ENCODE measurements around the gene BMP6. TPM values are rescaled to one million over a fixed set of nuclear protein-coding genes. Genes with fewer than 3 reads are reported as not detected.
"Not testable (repeated sequence)": the region's sequence is repeated elsewhere in the genome, so short reads cannot be mapped to it uniquely, and the experiment has no call there.

The BMP6 gene
- total RNA-seq, 1 experiment from 2014 or later, result 0.22 TPM

DNA sequence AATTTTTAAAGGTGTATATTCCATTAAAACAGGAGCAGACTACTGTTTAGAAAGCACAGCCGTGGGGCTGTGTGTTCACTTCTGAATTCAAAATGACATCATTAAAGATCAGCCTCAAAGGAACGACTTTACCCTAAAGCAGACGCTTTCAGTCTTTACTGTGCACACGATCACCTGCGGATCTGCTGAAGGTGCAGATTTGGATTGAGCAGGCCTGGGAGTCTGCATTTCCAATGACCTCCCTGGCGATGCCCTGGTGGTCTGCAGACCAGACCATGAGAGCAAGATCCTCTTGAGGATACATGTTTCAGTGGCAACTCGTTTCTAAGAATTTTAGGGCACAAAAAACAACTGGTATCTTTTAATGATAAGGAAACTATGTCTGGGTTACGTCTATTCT lies 157.5 kb downstream of the BMP6 start:
- DNase-seq (ENCODE audit: low spot score), result no peak

DNA sequence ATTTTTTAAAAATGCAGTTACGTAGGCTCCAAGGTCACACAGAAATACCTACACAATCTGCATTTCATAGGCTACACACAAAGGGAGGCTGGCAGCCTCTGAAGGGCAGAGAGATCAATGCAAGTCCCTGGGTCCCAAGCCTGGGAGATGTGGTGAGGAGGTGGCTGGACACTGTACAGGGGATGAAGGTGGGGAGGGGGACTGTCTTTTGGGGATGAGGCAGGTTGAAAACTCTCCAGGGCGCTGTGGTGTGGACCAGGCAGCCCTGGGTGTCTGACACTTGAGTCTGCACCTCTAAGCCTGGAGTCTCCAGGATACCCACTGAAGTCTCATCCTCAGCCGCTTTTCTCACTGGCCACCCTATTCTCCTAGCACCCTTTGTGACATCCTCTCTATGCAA lies 160.2 kb downstream of the BMP6 start:
- no peak for DNase-seq (ENCODE audit: low spot score)

DNA sequence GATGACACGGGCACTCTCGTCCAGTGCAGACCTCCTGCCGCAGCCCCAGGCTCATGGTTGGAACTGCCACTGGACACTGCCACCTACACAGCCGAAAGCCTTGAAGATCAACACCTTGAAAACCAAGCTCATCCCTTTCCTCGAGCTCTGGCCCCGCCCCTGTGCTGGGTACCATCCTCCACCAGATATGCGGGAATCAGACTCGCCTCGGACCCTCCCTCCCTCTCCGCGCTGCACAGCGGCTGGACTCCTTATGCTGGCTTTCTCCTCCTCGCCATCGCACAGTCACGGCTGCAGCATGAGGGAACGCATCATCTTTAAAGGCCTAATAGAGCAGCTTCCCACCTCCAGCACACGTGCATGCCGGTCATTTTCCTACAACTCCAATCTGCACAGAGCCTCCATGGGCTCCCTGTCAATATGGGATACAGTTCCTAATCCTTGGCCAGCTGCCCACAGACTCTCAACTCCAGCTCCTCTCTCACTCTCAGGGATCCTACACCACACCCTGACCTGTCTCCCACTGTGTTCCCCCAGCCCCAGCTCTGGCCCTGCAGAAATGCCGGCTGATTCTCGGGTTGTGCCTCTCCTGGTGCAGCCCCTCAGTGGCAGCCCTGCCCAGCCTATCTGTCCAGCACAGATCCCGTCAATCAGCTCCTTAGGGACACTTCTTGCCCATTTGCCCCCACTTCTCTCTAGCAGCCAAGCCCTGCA lies 161.5 kb downstream of the BMP6 start:
- no peak for DNase-seq (ENCODE audit: low spot score)

DNA sequence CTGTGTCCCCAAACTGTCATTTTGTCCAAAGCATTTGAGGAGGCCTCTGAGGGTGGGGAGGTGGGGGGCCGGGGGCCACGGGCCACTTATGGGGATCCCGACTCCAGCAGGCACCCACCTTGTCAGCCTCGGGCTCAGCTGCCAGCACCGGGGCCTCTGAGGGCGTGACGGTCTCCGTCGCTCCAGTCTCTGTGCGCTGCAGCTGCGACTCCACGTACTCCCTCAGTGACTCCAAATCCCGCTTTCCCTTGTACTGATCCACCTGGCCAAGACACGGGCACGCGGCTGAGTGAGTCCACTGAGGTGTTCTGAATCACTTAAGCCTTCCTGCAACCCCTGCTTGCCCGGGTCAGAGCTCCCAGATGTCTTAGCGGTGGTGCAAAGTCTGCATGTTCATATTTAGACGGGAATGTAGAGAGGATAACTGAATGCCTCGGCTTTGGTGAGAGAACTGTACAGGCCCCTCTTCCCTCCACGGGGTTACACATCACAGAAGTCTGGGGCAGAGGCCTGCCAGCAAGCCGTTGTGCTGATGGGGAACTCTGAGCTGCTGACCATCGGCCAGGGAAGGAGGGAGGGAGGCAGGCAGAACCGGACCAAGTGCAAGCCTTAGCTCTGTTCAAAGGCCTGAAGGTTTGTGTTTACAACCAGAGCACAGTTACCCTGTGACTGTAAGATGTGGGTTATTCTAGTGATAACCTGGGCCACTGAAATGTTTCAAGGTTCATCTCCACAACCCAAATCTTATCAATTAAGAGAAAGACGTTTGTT lies 162.9 kb downstream of the BMP6 start:
- DNase-seq (ENCODE audit: low spot score), result no peak

DNA sequence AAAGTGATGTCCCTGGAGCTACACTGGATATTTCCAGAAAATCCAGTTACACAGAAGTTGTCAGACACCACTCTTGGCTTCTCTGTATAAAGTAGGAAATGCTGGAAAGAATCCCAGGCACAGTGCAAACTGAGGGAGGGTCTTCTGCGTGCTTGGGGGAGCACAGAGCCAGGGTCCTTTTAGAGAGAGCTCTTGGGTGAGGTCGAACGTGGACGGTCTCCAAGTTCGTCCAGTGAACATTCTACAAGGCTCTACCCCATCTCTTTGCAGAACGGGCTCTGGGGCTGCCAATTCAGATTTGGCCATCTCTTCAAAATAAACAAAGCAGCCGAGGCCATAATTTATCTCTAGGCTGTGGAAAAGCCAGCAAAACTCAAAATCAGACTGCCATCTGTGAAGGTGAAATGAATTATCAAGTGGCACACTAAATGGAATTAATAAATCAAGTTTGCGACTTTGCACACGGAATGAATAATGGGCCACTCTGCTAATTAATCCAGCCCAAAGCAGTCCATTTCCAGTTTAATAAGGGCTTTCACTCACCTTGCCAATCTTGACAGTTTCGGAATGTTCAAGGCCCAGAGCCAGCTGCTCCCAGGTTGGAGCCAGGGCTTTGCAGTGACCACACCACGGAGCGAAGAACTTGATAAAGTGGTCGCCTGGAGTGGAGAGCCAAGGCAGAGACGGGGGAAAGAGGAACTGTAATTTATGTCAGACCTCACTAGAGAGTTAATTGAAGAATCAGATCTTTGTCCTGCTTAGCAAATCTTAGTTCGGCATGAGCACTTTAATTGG lies 165.4 kb downstream of the BMP6 start:
- no peak for DNase-seq (ENCODE audit: low spot score)

DNA sequence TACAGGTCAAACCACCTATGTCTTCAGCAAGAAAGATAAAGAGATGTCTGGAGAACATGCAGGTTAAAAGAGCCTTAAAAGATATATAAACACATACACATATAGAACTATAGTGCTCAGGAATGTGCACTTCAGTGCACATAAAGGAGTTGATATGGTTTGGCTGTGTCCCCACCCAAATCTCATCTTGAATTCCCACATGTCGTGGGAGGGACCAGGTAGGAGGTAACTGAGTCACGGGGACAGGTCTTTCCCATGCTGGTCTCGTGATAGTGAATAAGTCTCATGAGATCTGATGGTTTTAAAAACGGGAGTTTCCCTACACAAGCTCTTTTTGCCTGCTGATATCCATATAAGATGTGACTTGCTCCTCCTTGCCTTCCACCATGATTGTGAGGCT lies 166.5 kb downstream of the BMP6 start:
- not testable (repeated sequence) for DNase-seq (ENCODE audit: low spot score)

DNA sequence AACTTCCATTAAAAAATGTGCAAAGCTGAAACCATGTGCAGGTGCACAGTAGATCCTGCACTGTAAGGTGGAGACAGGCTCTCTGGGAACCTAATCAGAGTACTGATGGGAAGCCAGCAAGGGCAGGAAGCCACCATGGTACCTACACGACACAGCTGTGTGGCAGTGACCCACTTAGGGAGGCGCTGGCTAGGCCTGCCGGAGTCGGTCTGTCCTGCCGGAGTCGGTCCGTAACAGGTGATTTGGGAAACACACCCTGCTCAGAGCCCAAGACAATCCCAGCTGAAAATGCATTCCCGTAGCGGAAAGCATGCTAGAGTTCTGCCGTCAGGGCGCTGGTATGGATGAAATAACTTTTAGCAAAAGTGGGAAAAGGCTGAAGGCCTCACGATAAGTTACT lies 167.4 kb downstream of the BMP6 start:
- no peak for DNase-seq (ENCODE audit: low spot score)

DNA sequence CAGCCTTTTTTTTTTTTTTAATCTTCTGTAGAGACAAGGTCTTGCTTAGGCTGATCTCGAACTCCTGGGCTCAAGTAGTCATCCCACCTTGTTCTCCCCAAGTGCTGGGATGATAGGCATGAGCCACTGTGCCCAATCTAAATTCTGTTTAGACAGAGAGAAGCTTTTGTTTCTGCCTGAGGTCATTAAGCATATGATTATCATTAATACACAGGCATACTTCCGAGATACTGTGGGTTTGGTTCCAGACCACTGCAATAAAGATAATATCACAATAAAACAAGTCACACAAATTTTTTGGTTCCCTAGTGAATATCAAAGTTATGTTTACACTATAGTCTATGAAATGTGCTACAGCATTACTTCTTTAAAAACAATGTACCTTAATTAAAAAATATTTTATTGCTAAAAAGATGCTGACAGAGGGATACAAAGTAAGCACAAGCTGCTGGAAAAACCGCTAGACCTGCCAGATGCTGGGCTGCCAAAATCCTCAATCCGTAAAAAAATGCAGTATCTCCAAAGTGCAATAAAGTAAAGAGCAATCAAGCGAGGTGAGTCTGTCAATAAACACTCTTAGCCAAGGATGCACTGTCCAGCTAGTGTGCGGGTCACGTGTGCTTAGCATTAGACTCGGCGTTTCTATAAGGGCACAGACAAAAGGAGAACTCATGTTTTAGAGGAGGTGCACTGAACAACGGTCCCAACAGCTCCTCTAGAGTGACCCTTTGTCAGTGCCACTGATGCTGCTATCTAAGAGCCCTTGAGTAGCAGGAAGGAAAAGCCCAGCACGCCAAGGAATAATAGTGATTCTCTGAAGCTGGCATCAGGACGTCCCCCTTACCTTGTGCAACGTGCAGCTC lies 168.6 kb downstream of the BMP6 start:
- no peak for DNase-seq (ENCODE audit: low spot score)

DNA sequence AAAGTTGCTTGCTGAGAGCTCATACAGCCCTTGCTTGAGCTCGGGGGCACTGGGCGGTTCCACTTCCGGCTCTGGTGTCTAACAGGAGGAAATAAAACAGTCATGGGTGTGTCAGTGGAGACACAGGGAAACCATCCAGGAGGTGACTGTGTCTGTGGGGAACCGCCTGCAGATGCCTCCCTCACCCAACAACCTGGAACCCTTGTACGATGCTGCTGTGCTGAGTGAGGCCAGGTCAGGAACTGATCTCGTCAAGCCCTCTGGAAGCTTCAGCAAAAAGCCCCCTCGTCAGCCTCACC lies 169.2 kb downstream of the BMP6 start:
- no peak for DNase-seq (ENCODE audit: low spot score)

DNA sequence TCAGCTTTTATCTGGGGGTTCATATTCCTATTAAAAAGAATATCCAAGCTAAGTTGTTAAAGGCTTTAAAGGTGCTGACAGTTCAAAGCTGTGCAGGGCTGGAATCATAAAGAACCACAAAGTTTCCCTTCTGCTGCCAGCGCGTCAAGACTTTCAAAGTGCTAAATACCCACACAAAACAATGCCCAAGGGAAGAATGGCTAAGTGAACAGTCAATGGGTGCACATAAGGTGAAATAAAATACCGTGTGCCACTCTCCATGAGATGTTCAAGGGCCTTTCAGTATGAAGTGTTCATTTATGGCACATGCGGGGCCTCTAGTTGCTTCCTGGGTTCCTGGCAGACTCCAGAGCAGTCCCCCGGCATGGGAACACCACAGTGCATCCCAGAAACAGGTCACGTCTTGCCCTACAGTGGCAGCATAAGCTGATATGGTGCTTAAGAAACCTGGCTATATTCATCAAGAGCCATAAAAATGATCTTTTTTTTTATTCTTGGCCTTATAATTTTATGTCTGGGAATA lies 170.6 kb downstream of the BMP6 start:
- DNase-seq (ENCODE audit: low spot score), result no peak

DNA sequence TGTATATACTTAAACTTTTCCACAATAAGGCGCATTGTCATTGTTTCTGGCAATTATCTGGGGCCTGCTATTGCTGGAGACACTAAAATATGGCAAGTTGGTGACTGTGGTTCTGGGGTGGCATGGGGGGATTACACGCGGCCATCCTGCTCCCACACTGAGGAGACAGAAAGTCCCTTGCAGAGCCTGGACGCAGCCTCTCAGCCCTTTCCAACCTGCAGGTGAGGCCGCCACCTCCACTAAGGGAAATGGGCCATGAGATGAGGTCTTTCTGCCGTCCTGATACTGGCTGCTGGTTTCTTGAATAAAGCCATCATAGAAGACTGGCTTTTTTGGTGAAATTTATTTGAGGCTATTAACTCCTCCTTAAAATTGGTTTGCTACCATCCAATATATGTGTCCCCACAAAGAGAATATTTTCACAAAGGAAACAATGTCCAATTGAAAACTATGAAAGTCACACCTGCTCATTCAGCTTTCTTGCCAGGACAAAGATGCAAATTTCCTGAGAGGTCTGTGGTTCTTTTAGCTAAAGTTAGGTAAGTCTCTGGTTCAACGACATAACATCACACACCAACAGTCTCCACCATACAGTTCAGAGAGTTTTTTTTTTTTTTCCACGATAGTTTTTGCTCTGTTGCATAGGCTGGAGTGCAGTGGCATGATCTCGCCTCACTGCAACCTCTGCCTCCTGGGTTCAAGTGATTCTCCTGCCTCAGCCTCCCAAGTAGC lies 171.7 kb downstream of the BMP6 start:
- DNase-seq (ENCODE audit: low spot score), result no peak

DNA sequence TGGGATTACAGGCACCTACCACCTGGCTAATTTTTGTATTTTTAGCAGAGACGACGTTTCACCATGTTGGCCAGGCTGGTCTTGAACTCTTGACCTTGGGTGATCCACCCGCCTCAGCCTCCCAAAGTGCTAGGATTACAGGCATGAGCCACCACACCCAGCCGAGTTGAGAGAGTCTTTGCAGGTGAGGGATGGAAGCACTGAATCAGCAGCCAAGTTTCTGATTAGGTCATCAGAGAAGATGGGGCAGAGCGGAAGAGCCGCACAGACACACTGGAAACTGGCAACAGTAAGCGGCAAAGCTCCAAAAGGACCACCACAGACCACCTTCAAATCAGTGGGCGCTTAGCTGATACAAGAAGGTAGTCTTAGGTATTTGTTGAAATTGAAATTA lies 172.3 kb downstream of the BMP6 start:
- not testable (repeated sequence) for DNase-seq (ENCODE audit: low spot score)

DNA sequence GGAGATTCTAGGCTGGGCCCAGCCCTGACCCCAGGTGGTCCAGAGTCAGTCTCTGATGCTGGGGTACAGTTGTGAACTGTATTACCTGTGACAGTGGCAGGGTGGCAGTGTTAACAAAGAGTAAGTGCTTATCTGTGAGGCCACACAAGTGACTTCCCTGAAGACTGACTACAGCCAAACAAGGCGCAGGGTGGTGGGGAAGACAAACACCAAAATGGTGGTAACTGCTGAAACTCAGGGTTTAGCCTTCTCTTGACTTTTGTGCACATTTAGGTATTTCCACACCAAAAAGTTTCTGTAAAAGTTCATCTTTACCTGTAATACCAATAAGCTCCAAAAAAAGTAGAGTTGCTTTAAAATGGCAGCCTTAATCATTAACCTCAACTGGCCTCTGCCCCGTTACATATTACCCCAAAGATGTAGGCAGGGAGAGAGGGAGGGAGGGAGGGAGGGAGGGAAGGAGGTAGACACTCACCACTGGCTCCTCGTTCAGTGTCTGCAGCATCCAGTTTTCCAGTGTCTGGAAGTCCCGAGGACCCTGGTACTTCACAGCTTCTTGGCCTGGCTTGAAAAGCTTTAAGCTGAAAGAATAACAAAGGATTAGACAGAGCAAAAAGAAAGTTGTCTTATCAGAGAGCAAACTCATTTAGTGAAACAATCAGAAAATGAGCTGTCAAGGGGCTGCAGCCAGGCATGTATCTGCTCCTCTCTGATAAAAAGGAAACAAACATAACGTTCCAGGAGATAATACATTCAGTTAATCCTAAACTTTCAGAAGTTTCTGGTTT lies 173.4 kb downstream of the BMP6 start:
- no peak for DNase-seq (ENCODE audit: low spot score)

DNA sequence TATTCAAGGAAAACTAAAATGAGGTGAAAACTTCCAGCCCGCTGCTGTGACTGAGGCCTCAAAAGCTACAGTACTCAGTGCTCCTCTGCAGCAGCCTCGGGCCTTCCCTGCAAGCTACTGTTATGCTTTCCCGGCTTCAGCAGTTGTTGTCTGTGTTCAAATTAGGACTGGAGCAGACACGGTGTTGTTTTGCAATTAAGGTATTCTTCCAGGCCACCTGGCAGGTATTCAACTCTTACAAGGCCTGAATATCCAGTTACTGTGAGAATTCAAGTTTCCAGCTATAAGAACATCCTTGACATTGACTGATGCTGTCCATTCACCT lies 174.0 kb downstream of the BMP6 start:
- no peak for DNase-seq (ENCODE audit: low spot score)

DNA sequence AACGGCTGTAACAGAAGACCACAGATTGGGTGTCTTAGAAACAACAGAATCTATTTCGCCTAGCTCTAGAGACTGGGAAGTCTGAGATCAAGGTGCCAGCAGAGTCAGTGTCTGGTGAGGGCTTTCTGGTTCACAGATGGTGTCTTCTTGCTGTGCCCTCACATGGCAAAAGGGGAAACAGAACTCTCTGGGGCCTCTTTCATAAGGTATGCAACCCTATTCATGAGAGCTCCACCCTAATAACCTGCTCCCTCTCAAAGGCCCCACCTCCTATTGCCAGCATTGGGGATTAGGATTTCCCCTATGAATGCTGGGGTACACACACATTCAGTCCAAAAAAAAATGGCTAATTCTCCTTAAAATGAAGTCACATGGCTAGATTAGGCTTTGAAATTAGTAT lies 174.7 kb downstream of the BMP6 start:
- DNase-seq (ENCODE audit: low spot score), result no peak

DNA sequence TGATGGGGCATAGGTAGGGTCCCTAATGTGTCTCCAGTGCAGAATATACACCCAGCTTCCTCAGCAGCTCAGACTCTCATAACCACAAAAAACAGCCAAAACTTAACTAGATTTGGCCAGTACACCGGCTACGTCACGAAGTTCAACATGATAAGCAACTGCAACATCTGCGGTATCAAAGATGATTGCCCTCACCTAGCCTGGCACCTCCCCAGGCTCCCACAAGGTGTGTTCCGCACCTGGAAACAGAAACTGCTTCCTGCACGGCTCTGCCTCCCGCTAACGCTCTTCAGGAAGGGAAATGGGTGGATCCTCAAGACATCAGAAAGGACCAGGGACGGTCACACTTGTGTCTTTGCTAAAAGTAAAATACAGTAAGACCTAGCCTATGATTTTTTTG lies 175.2 kb downstream of the BMP6 start:
- no peak for DNase-seq (ENCODE audit: low spot score)

DNA sequence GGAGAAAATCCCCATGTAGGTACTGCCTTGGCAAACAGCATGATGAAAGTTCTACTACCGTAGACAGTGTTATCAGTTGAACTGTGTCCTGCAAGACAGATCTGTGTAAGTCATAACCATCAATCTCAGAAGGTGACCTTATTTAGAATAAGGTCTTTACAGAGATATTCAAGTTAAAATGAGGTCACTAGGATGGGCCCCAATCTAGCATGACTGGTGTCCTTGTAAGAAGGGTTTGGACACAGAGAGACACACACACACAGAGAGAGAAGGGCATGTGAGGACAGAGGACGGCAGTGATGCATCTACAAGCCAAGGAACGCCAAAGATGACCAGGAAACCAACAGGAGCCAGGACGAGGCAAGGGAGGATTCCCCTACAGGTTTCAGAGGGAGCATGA lies 175.9 kb downstream of the BMP6 start:
- no peak for DNase-seq (ENCODE audit: low spot score)

DNA sequence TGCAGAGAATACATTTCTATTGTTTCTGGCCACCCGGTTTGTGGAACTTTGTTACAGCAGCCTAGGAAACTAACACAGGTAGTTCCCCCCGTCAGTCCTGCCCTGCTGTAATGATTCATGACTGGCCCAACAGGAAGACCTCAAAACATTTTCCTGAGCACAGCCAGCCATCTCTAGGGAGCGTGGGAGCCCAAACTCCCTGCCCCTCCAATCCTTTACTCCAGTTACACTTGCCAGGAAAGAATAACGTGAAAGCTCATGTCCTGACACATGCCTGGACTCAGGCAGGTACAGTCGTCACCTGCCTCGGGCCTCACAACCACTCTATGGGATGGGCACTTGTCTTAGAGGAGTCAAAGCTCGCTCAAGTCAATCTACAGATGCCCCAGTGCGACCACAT lies 176.3 kb downstream of the BMP6 start:
- DNase-seq (ENCODE audit: low spot score), result no peak

DNA sequence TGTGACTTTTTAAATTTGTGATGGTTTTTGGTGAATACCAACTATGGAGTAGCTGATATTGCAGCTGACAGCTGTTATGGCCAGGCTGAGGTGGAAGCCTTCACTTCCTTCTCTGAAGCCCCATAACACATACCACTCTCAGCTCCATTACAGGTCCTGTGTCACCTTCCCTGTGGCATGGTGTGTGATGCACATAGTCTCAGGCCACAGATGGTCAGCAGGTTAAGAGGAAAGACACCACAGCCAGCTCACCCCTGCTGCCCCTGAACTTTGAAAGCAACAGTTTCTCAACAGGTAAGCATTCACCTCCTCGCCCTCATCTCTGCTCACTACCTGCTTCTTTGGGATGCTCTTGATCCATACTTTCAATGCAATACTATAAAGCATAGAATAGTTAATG lies 177.0 kb downstream of the BMP6 start:
- no peak for DNase-seq (ENCODE audit: low spot score)

DNA sequence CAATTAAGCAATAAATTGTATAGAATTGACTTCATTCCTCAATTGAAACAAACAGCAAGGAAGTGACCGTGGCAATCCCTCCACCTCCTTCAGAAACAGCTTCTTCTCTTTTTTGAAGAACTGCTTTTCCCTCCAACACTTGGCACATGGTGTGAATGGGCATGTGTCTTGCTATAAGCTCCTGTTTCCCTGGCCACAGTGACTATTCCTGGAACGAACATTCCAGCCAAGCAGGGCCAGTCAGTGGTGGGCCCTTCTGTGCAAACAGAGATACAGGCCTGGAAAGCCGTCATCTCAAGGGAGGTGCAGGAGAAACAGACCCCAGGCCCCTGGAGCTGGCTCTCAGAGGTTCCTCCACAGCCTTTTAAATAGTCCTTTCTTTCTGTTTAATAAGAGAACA lies 177.8 kb downstream of the BMP6 start:
- no peak for DNase-seq (ENCODE audit: low spot score)

Data from A172 (cell line).